H9 (cell line): ENCODE data around the gene UBE2J1. TPM values are rescaled to one million over a fixed set of nuclear protein-coding genes. Genes with fewer than 3 reads are reported as not detected.

Source experiments
- DNase-seq: peaks from one replicate; pipeline ENCODE4 v3.0.0-alpha.2; 2017
- H2AFZ ChIP-seq: one replicate; pipeline ENCODE4 v1.6.1; 2013; ENCODE audit warnings: mild to moderate bottlenecking, low read length, control low read depth, moderate library complexity
- H2AK5ac ChIP-seq: 2 replicates; pipeline ENCODE4 v1.6.1; 2013; ENCODE audit warnings: low read length, control low read depth, mixed read lengths; ENCODE audit not compliant: insufficient read length
- H2BK120ac ChIP-seq: one replicate; pipeline ENCODE4 v1.6.1; 2013; ENCODE audit warnings: low read depth, mild to moderate bottlenecking, low read length, control low read depth, inconsistent platforms; ENCODE audit not compliant: poor library complexity, severe bottlenecking
- H2BK12ac ChIP-seq: 2 replicates; pipeline ENCODE4 v1.6.1; 2013; ENCODE audit warnings: low read length, control low read depth, mixed read lengths, low read depth; ENCODE audit not compliant: insufficient read length
- H2BK15ac ChIP-seq: 2 replicates; pipeline ENCODE4 v1.6.1; 2013; ENCODE audit warnings: low read depth, low read length, control low read depth
- H2BK20ac ChIP-seq: one replicate; pipeline ENCODE4 v1.6.1; 2013; ENCODE audit warnings: low read depth, mild to moderate bottlenecking, low read length, control low read depth, inconsistent platforms; ENCODE audit not compliant: poor library complexity, severe bottlenecking
- H2BK5ac ChIP-seq: 2 replicates; pipeline ENCODE4 v1.6.1; 2013; ENCODE audit warnings: low read length, control low read depth, mixed read lengths; ENCODE audit not compliant: insufficient read length
- H3K14ac ChIP-seq: 2 replicates; pipeline ENCODE4 v1.6.1; 2013; ENCODE audit warnings: low read length, control low read depth; ENCODE audit not compliant: insufficient read depth
- H3K18ac ChIP-seq: 2 replicates; pipeline ENCODE4 v1.6.1; 2013; ENCODE audit warnings: low read depth, mild to moderate bottlenecking, mixed read lengths, low read length, control low read depth; ENCODE audit not compliant: insufficient read length
- H3K23ac ChIP-seq: 2 replicates; pipeline ENCODE4 v1.6.1; 2013; ENCODE audit warnings: low read length, control low read depth, mixed read lengths, low read depth; ENCODE audit not compliant: insufficient read length
- H3K23me2 ChIP-seq: 2 replicates; pipeline ENCODE4 v1.6.1; 2013; ENCODE audit warnings: low read depth, mild to moderate bottlenecking, mixed read lengths, low read length, control low read depth; ENCODE audit not compliant: insufficient read length, poor library complexity, severe bottlenecking
- H3K27ac ChIP-seq: 2 replicates; pipeline ENCODE4 v1.5.1; 2013; ENCODE audit warnings: low read length, control low read depth, mixed read lengths, low read depth; ENCODE audit not compliant: insufficient read length
- H3K27me3 ChIP-seq: 2 replicates; pipeline ENCODE4 v1.6.1; 2013; ENCODE audit warnings: low read length, control low read depth, inconsistent platforms; ENCODE audit not compliant: insufficient read depth
- H3K4ac ChIP-seq: 2 replicates; pipeline ENCODE4 v1.6.1; 2013; ENCODE audit warnings: low read depth, mild to moderate bottlenecking, control low read depth, inconsistent platforms, low read length, moderate library complexity
- H3K4me1 ChIP-seq: 2 replicates; pipeline ENCODE4 v1.6.1; 2013; ENCODE audit warnings: low read length, control low read depth, inconsistent platforms; ENCODE audit not compliant: insufficient read depth
- H3K4me2 ChIP-seq: 2 replicates; pipeline ENCODE4 v1.6.1; 2013; ENCODE audit warnings: low read length, control low read depth, mixed read lengths; ENCODE audit not compliant: insufficient read length, insufficient read depth
- H3K56ac ChIP-seq: 2 replicates; pipeline ENCODE4 v1.6.1; 2013; ENCODE audit warnings: low read depth, mild to moderate bottlenecking, mixed read lengths, low read length, control low read depth; ENCODE audit not compliant: insufficient read length
- H3K79me1 ChIP-seq: 2 replicates; pipeline ENCODE4 v1.6.1; 2013; ENCODE audit warnings: low read depth, mild to moderate bottlenecking, moderate library complexity, low read length, control low read depth, inconsistent platforms; ENCODE audit not compliant: insufficient read depth, poor library complexity, severe bottlenecking
- H3K79me2 ChIP-seq: 2 replicates; pipeline ENCODE4 v1.6.1; 2013; ENCODE audit warnings: low read length, control low read depth, inconsistent platforms; ENCODE audit not compliant: insufficient read depth
- H3K9ac ChIP-seq: 2 replicates; pipeline ENCODE4 v1.6.1; 2013; ENCODE audit warnings: low read length, control low read depth, mixed read lengths; ENCODE audit not compliant: insufficient read length; ENCODE audit errors: extremely low read depth
- H3K9me3 ChIP-seq: one replicate; pipeline ENCODE4 v1.6.1; 2013; ENCODE audit warnings: low read depth, low read length, inconsistent platforms; ENCODE audit not compliant: control insufficient read depth
- H3T11ph ChIP-seq: one replicate; pipeline ENCODE4 v1.6.1; 2013; ENCODE audit warnings: mild to moderate bottlenecking, low read length, control low read depth, inconsistent platforms
- H4K20me1 ChIP-seq: one replicate; pipeline ENCODE4 v1.6.1; 2013; ENCODE audit not compliant: control insufficient read depth, insufficient read length, insufficient read depth
- H4K5ac ChIP-seq: 2 replicates; pipeline ENCODE4 v1.6.1; 2013; ENCODE audit warnings: low read depth, mild to moderate bottlenecking, mixed read lengths, low read length, control low read depth; ENCODE audit not compliant: insufficient read length
- H4K8ac ChIP-seq: replicated peaks from 2 replicates; pipeline ENCODE4 v1.6.1; 2013; ENCODE audit warnings: low read length, control low read depth, mixed read lengths, low read depth; ENCODE audit not compliant: insufficient read length
- H4K91ac ChIP-seq: 2 replicates; pipeline ENCODE4 v1.6.1; 2013; ENCODE audit warnings: low read depth, mild to moderate bottlenecking, moderate library complexity, mixed read lengths, low read length, control low read depth; ENCODE audit not compliant: insufficient read length
- H3K27ac Mint-ChIP-seq, 3 experiments: 2 replicates in 2 of 3; 3 replicates in 1 of 3; pipeline ENCODE4 v1.8.0; 2020 to 2021; ENCODE audit warnings: mixed read lengths in 3 of 3, mild to moderate bottlenecking in 1 of 3, moderate library complexity in 1 of 3
- H3K27me3 Mint-ChIP-seq: 2 replicates; pipeline ENCODE4 v1.8.0; 2021; ENCODE audit warnings: low read depth, mild to moderate bottlenecking, moderate library complexity, mixed read lengths
- H3K36me3 Mint-ChIP-seq, 3 experiments: 2 replicates in 2 of 3; 3 replicates in 1 of 3; pipeline ENCODE4 v1.8.0; 2020 to 2021; ENCODE audit warnings: low read depth in 3 of 3, mixed read lengths in 3 of 3; ENCODE audit not compliant: insufficient read depth in 1 of 3
- H3K4me1 Mint-ChIP-seq, 2 experiments: 2 replicates each; pipeline ENCODE4 v1.8.0; 2020; ENCODE audit warnings: mixed read lengths in 2 of 2
- H3K4me3 Mint-ChIP-seq, 2 experiments: 2 replicates in 1 of 2; 3 replicates in 1 of 2; pipeline ENCODE4 v1.8.0; 2020 to 2021; ENCODE audit warnings: mild to moderate bottlenecking in 2 of 2, mixed read lengths in 2 of 2, moderate library complexity in 1 of 2
- H3K9me3 Mint-ChIP-seq, 2 experiments: 2 replicates in 1 of 2; 3 replicates in 1 of 2; pipeline ENCODE4 v1.8.0; 2020; ENCODE audit warnings: mild to moderate bottlenecking in 2 of 2, mixed read lengths in 2 of 2, moderate library complexity in 1 of 2
- CTCF ChIP-seq: fragments of 200-600 bp; sonication (generic); conservative IDR thresholded peaks from 3 replicates; pipeline ENCODE4 v1.8.0; 2021; ENCODE audit warnings: antibody characterized with exemption, mild to moderate bottlenecking
- WGBS: extraction: QIAGEN DNeasy Blood & Tissue Kit; methylation state at CpG from one replicate; pipeline ENCODE4 v1.1.7; 2013; ENCODE audit warnings: missing lambda C conversion rate, low lambda C conversion rate, mixed read lengths; ENCODE audit not compliant: insufficient read length; ENCODE audit errors: extremely low coverage; 5-methylcytosine and 5-hydroxymethylcytosine counted together
- total RNA-seq: library from RNA; stranded (reverse); gene quantifications from 2 replicates; pipeline ENCODE4 v1.2.1, GENCODE V29; 2021

Gene UBE2J1
- total RNA-seq, 1 experiment from 2014 or later = 13.1 TPM

GRCh38 chr6:89350281-89350966, 2.1 kb downstream of the UBE2J1 start:
- no peak for TF ChIP-seq CTCF
- no peak overlapping the region for H3K56ac ChIP-seq
- no peaks in the 10 kb centered on the region; the same call in 1 of the 2 replicates for H3K79me2 ChIP-seq
- H3K9ac ChIP-seq = no peak overlapping the region
- no peak overlapping the region for H4K91ac ChIP-seq
- no peak overlapping the region for H2BK5ac ChIP-seq
- no peak overlapping the region for H2BK120ac ChIP-seq
- no peaks in the 10 kb centered on the region for H4K20me1 ChIP-seq
- no peaks in the 10 kb centered on the region for H3K9me3 ChIP-seq
- no peak overlapping the region for H4K5ac ChIP-seq
- H3K36me3 Mint-ChIP-seq = peaks cover 0 to 4% (median 0%) of the 10 kb centered on the region in 3 experiments; a peak in 1 of 7 replicates
- H3K27ac ChIP-seq = no peak overlapping the region
- H3T11ph ChIP-seq = no peak overlapping the region
- no peak overlapping the region for H3K18ac ChIP-seq
- peaks cover 32 to 40% of the 10 kb centered on the region in 2 experiments for H3K4me1 Mint-ChIP-seq
- WGBS = no CpG with 5 or more reads among the region's 4 CpGs
- no peak overlapping the region for H4K8ac ChIP-seq
- no peak overlapping the region for H2BK15ac ChIP-seq
- H3K23me2 ChIP-seq = peaks cover 8% of the 10 kb centered on the region
- H3K27me3 ChIP-seq = no peaks in the 10 kb centered on the region
- no peak overlapping the region for H3K23ac ChIP-seq
- H3K4ac ChIP-seq = no peak overlapping the region
- H3K27ac Mint-ChIP-seq = no peak overlapping the region
- H3K9me3 Mint-ChIP-seq = no peaks in the 10 kb centered on the region
- no peak overlapping the region for H3K14ac ChIP-seq
- peaks cover 8% of the 10 kb centered on the region for H3K27me3 Mint-ChIP-seq
- H3K4me1 ChIP-seq = no peaks in the 10 kb centered on the region
- H3K4me2 ChIP-seq = no peak overlapping the region
- DNase-seq = no peak
- H3K79me1 ChIP-seq = no peaks in the 10 kb centered on the region
- no peak overlapping the region for H2BK20ac ChIP-seq
- H2AFZ ChIP-seq = no peak overlapping the region
- no peak overlapping the region for H2BK12ac ChIP-seq
- H2AK5ac ChIP-seq = no peak overlapping the region
- no peak overlapping the region for H3K4me3 Mint-ChIP-seq
